ENCODE results near the gene SEC63.
"Not testable (repeated sequence)": the region's sequence is repeated elsewhere in the genome, so short reads cannot be mapped to it uniquely, and the experiment has no call there.

The SEC63 gene, protein sequence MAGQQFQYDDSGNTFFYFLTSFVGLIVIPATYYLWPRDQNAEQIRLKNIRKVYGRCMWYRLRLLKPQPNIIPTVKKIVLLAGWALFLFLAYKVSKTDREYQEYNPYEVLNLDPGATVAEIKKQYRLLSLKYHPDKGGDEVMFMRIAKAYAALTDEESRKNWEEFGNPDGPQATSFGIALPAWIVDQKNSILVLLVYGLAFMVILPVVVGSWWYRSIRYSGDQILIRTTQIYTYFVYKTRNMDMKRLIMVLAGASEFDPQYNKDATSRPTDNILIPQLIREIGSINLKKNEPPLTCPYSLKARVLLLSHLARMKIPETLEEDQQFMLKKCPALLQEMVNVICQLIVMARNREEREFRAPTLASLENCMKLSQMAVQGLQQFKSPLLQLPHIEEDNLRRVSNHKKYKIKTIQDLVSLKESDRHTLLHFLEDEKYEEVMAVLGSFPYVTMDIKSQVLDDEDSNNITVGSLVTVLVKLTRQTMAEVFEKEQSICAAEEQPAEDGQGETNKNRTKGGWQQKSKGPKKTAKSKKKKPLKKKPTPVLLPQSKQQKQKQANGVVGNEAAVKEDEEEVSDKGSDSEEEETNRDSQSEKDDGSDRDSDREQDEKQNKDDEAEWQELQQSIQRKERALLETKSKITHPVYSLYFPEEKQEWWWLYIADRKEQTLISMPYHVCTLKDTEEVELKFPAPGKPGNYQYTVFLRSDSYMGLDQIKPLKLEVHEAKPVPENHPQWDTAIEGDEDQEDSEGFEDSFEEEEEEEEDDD

DNA sequence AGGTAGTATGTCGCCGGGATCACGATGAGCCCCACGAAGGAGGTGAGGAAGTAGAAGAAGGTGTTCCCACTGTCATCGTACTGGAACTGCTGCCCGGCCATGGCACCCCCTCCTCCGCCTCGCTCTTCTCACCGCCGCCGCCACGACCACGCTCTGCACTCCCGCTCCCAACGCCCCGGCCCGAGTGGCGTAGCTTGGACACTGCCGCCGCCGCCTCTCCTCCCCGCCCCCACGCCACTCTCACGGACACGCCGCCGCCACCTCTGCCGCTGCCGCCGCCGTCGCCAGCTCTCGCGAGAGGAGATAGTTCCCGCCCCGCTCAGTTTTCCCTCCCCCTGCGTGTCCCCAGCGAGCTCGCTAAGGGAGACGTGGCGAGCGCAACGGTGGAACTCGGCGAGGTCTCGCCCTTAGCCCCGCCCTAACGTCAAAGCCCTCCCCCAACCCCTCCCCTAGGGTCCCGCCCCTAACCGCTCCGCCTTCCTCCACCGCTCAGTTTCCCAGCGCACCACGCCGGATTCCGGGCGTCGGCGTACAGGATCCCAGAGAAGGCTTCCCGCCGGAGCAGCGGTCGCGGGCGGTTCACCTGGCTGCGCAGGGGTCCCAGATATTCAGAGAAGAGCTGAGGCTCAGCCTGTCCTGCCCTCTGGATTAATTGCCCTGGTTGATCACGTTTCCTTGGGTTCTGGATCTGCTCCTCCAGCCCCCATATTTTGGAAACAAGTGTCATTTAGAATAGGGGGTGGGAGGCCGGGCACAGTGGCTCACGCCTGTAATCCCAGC, at the start of gene SEC63:
Gene SEC63, minus strand, starts transcription at position 300 of the 780 bp plus-strand sequence. Its CDS starts 199 bp downstream, at position 101.
- FAIRE-seq = no peak

DNA sequence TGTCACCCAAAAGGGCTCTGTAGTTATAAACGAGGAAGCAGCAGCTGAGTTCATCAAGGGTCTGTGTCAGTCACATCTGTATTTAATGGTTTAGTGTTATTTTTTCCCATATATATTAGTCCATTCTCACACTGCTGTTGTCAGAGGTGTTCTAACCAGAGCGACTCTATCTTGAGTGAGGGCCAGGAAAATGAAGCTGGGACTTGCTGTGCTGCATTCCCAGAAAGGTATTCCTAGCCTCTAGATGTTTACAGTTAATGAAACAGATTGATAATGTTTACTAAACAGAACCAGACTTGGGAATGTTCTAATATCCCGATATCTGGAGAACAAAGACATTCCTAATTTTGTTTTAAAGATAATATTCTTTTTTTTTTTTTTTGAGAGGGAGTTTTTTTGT, 48.0 kb upstream of the SEC63 start:
- FAIRE-seq = no peak

DNA sequence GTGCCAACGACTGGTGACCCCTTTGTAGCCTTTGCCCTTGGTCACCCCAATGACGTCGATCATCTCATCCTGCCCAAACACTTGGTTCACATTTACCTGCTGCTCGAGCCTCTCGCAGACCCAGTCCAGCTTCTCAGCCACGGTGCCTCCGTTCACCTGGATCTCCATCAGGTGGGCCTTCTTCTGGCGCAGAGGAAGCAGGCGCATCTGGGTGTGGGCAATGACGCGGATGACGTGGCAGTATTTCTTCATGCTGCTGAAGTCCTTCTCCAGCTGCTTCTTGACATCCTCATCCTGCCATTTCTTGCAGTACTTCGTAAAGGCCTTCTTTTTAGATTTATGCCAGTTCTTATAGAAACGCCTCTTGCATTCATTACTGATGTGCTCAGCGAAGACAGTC, 46.9 kb upstream of the SEC63 start:
- no peak for FAIRE-seq

GRCh38 chr6:108002365-108003221, 44.6 kb upstream of the SEC63 start:
- FAIRE-seq = peak; percentile 93

DNA sequence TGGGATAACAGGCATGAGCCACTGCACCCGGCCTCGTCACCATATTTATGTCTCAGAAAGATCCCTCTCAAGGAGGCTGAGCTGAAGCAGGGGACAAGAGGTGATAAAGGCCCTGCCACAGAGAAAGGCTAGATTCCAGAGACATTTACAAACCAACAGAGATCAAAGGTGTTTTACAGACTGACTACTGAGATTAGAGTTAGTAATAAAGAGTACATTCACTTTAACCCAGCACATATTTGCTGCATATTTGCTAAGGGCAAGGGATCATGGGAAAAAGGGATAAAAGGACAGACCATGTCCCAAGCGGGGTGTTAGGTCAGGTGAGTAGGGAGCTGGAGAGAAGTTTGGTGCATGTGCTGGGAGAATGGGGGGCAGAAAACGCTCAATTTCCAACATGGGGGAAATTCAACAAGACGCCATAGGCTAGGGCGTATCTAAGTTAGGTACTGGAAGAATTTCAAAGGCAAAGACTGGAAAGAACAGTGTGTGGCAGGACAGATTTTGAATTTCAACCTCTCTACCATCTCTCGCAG, 43.8 kb upstream of the SEC63 start:
- FAIRE-seq = no peak

GRCh38 chr6:108000259-108000658, 42.3 kb upstream of the SEC63 start:
- not testable (repeated sequence) for FAIRE-seq

DNA sequence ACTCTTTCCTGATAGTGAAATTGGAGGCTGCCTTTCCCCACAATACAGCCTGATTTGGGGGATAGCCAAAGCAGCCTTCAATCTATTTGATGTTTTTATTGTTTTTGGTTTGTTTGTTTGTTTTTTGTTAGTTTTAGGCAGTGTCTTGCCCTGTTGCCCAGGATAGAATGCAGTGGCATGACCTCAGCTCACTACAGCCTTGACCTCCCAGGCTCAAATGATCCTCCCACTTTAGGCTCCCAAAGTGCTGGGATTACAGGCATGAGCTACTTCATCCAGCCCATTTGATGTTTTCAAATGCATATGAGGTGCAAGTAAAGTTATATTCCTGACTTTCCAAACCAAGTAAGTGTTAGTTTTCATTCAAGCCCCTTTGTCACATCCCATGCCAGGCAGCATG, 41.3 kb upstream of the SEC63 start:
- FAIRE-seq = no peak

GRCh38 chr6:107991772-107992550, 34.0 kb upstream of the SEC63 start:
- no peak for FAIRE-seq

DNA sequence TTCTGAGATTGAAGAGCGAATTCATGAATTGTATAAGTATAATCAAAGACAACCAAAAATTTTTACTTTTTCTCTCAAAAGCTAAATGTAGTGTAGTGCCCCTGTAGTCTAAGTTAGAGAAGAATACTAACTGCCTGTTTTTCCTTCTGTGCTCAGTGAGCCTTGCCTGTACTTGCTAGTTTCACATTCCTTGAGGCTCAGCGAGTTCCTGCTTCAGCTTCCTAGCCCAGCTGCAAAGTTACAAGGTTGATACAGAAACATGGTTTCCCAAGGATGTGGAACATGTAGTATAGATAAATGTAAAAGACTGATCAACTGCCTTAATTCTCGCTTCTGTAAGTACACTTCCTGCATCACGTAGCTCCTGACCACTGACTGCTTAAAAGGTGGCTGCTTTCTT, 33.1 kb upstream of the SEC63 start:
- no peak for FAIRE-seq

DNA sequence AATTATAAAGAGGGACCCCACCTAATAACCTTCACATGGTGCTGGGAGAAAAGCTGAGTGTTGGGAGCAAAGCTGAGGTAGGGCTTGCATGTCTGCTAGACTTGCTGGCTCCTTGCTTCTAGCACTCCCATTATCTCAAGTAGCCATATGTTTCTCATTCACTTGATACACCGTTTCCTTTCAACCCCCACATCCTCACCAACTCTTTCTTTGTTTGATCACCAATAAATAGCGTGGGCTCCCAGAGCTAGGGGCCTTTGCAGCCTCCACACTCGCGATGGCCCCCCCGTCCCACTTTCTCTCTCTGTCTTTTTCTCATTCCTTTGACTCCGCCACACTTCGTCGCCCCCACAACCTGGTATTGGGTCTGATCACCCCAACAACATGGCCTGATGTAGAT, 32.6 kb upstream of the SEC63 start:
- not testable (repeated sequence) for FAIRE-seq

DNA sequence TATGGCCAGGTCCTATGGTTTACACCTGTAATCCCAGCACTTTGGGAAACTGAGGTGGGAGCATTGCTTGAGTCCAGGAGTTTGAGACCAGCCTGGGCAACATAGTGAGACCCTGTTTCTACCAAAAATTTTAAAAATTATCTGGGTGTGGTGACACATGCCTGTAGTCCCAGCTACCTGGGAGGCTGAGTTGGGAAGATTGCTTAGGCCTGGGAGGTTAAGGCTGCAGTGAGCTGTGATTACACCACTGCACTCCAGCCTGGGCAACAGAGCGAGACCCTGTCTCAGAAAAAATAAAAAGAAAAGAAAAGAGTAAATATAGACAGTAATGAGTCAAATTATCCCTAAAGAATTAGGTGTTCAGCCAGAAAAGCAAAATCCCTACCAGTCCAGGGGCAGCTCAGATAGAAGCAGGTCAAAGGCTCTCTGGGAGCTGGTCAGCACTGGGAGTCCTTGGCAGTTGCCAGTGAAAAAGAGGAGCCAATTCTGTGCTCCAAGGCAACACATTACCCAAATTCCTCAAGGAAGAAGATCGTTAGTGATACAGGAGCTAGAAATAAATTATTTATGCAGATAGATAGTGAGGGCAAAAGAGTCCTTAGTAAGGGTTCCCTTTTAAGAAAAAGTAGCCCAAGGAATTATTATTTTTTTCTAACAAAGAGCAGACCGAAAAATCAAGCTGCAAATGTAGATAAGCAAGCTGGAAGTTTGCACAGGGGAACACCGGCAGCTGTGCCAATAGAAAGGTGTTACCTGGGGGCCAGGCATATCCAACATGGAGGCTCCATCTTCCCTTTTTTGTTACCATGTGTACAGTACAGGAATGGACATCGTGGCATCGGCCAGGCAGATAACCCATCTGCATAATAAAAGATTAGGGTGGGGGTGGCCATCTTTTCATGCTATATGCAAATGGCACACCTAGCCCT, 31.4 kb upstream of the SEC63 start:
- no peak for FAIRE-seq

DNA sequence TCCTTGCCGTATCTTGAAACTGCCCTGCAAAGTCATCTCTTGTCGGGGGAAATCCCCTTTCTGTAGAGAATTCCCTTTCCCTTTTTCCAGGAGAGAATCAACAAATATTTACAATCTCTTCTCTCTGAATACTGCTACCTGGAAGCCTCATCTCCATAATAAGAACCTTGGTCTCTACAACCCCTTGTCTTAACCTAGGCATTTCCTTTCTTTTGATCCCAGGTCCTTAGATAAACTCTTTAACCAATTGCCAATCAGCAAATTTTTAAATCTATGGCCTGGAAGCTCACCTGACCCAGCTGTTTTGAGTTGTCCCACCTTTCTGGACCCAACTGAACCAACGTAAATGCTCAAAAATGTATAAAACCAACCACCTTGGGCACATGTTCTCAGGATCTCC, 30.6 kb upstream of the SEC63 start:
- FAIRE-seq = no peak

- FAIRE-seq = no peak
Observed at GRCh38 chr6:107987805-107988204, 29.8 kb upstream of the SEC63 start.

DNA sequence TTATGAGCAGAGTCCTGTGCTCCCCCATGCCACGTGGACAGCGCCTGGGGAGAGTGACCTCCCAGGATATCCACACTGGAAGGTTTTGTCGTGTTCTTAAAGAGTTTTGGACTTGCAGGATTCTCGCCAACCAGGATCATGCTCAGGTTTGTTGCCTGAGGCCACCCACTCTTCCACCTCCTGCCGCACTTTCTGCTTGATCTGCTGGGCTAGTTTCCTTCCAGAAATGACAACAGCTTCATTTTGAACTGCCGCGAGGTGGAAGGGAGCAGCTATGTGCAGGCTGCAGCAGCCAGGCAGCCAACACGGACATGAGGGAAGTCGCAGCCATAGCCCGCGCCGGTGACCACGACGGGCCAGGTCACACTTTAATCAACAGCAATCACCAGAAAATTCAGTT, 27.7 kb upstream of the SEC63 start:
- no peak for FAIRE-seq

- no peak for FAIRE-seq
Observed at GRCh38 chr6:107983811-107984210, 25.8 kb upstream of the SEC63 start.

DNA sequence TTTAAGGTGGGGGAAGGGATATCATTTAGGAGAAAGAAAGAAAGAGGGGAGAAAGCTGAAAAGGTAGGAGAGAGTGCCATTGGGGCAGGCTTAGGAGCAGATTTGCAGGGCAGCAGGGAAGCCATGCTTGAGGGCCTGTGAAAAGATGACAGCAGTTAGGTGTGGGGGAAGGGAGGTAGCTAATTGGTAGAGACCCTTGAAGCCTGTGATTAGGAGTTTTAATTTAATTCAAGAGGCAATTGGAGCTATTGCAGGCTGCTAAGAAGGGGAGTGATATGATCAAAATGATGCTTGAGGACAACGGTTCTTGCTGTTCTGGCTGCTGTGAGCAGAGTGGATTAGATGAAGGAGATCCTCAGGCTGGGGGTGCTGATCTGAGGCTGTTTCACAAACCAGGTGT, 24.5 kb upstream of the SEC63 start:
- FAIRE-seq = no peak

DNA sequence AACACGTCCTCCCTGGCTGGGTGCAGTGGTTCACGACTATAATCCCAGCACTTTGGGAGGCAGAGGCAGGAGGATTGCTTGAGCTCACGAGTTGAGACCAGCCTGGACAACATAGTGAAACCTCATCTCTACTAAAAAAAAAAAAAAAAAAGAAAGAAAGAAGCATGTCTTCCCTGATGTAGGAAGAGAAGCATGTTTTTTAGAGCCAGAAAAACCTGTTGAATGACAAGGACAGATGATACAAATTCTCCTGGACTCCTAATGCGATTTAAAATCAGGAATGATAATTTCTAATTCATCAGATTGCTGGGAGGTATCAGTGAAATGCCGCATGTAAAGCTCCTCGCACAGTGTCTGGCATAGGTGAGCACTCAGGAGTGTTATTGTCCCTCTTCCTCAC, 23.7 kb upstream of the SEC63 start:
- no peak for FAIRE-seq

- no peak for FAIRE-seq
Observed at GRCh38 chr6:107977283-107977682, 19.3 kb upstream of the SEC63 start.

- FAIRE-seq = no peak
Observed at GRCh38 chr6:107976155-107976783, 18.3 kb upstream of the SEC63 start.

DNA sequence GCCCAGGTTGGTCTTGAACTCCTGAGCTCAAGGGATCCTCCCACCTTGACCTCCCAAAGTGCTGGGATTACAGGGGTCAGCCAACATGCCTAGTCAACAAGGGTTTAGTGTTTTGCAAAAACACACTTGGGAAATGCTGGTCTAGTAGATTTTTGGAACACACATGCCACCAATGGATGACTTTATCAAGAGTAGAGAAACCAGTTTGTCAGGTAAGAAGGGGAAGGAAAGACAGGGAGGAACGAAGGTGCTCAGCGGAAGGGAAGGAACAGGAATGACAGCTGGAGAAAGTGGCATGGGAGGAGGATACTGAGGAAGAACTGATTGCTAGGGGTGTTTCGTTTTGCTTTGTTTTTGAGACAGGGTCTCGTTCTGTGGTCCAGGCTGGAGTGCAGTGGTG, 15.6 kb upstream of the SEC63 start:
- FAIRE-seq = no peak

Measured in colon (tissue), 2 donors.